MM.1S (cell line): ENCODE results near the gene GCN1.
"Not testable (repeated sequence)": the region's sequence is repeated elsewhere in the genome, so short reads cannot be mapped to it uniquely, and the experiment has no call there.

ENCODE experiments used
- EZH2 ChIP-seq: fragments of 300-600 bp; sonication (generic); optimal IDR thresholded peaks from 2 replicates; pipeline ENCODE3; 2017; ENCODE audit warnings: low read depth, mild to moderate bottlenecking, antibody characterized with exemption, low read length, mixed read lengths
- EZH2phosphoT487 ChIP-seq: fragments of 300-600 bp; sonication (generic); IDR thresholded peaks from 2 replicates; pipeline ENCODE4 v1.6.1; 2018; ENCODE audit warnings: antibody characterized with exemption, low read length
- TF ChIP-seq, protein P1 (sequence below): fragments of 300-600 bp; sonication (generic); IDR thresholded peaks from 2 replicates; pipeline ENCODE4 v1.5.1; 2016; ENCODE audit warnings: antibody characterized with exemption, low read length, mixed read lengths

GRCh38 chr12:120206781-120207180 is 12.3 kb upstream of the GCN1 start:
- TF ChIP-seq, protein P1, sequence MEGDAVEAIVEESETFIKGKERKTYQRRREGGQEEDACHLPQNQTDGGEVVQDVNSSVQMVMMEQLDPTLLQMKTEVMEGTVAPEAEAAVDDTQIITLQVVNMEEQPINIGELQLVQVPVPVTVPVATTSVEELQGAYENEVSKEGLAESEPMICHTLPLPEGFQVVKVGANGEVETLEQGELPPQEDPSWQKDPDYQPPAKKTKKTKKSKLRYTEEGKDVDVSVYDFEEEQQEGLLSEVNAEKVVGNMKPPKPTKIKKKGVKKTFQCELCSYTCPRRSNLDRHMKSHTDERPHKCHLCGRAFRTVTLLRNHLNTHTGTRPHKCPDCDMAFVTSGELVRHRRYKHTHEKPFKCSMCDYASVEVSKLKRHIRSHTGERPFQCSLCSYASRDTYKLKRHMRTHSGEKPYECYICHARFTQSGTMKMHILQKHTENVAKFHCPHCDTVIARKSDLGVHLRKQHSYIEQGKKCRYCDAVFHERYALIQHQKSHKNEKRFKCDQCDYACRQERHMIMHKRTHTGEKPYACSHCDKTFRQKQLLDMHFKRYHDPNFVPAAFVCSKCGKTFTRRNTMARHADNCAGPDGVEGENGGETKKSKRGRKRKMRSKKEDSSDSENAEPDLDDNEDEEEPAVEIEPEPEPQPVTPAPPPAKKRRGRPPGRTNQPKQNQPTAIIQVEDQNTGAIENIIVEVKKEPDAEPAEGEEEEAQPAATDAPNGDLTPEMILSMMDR: not testable (repeated sequence)
- TF ChIP-seq EZH2, EZH2phosphoT487: not testable (repeated sequence)
